Left ventricle myocardium inferior (tissue), 1 donor: ENCODE measurements around the gene CACNA1C. TPM values are rescaled to one million over a fixed set of nuclear protein-coding genes. Genes with fewer than 3 reads are reported as not detected.

Source experiments
- DNase-seq: peaks from one replicate; pipeline ENCODE4 v3.0.0-alpha.2; 2020
- H3K27ac ChIP-seq: fragments of 200-600 bp; replicated peaks from 2 replicates; pipeline ENCODE4 v1.8.0; 2021
- H3K27me3 ChIP-seq: fragments of 200-600 bp; 2 replicates; pipeline ENCODE4 v1.8.0; 2021; ENCODE audit warnings: low read depth
- H3K36me3 ChIP-seq: fragments of 200-600 bp; 2 replicates; pipeline ENCODE4 v1.8.0; 2021
- H3K4me1 ChIP-seq: fragments of 200-600 bp; 2 replicates; pipeline ENCODE4 v1.8.0; 2021
- H3K4me3 ChIP-seq: fragments of 200-600 bp; 2 replicates; pipeline ENCODE4 v1.8.0; 2021; ENCODE audit warnings: mild to moderate bottlenecking, moderate library complexity
- H3K9me3 ChIP-seq: fragments of 200-600 bp; replicated peaks from 2 replicates; pipeline ENCODE4 v1.8.0; 2021
- CTCF ChIP-seq: fragments of 200-600 bp; IDR thresholded peaks from 2 replicates; pipeline ENCODE4 v1.8.0; 2021; ENCODE audit warnings: antibody characterized with exemption, mild to moderate bottlenecking, borderline replicate concordance
- intact Hi-C: fragments of 100-400 bp; cut with micrococcal nuclease; formaldehyde crosslinking; loops from one replicate; pipeline ENCODE4 v1.11.0; 2022
- total RNA-seq: library from RNA; stranded (reverse); fragmentation: NEBNext Ultra II Directional; extraction: Animal tissue kit (Norgen Biotek cat#: 25700); gene quantifications from one replicate; pipeline ENCODE4 v1.2.1, GENCODE V29; 2021
- donor health status: DM: no; HTN: yes; CAD: no; lungs with severe emphysema.

CACNA1C gene
- total RNA-seq, 1 donor from 2014 or later, result 137 TPM

GRCh38 chr12:2513141-2514037, 460.6 kb downstream of the CACNA1C start:
- no peak for TF ChIP-seq CTCF
- no peaks in the 10 kb centered on the region for H3K27me3 ChIP-seq
- H3K36me3 ChIP-seq, result peaks cover 42% of the 10 kb centered on the region
- H3K27ac ChIP-seq, result no peak overlapping the region
- no peak for DNase-seq
- peaks cover 22% of the 10 kb centered on the region for H3K4me1 ChIP-seq
- intact Hi-C loops, result no loop called here
- H3K4me3 ChIP-seq, result no peak overlapping the region
- no peaks in the 10 kb centered on the region for H3K9me3 ChIP-seq

- peaks cover 16% of the 10 kb centered on the region for H3K4me1 ChIP-seq
- H3K27ac ChIP-seq, result no peak overlapping the region
- H3K9me3 ChIP-seq, result no peaks in the 10 kb centered on the region
- intact Hi-C loops, result no loop called here
- H3K27me3 ChIP-seq, result no peaks in the 10 kb centered on the region
- no peak for TF ChIP-seq CTCF
- H3K36me3 ChIP-seq, result peaks cover 46% of the 10 kb centered on the region
- DNase-seq, result no peak
- no peak overlapping the region for H3K4me3 ChIP-seq
Measured at GRCh38 chr12:2514038-2514340, 461.2 kb downstream of the CACNA1C start.

GRCh38 chr12:2520722-2521246, 468.0 kb downstream of the CACNA1C start:
- Histone ChIP-seq H3K27ac (no peak overlapping the region), H3K36me3 (peaks cover 60% of the 10 kb centered on the region), H3K27me3 (no peaks in the 10 kb centered on the region), H3K4me3 (no peak overlapping the region), H3K4me1 (peaks cover 26% of the 10 kb centered on the region), H3K9me3 (no peaks in the 10 kb centered on the region)
- intact Hi-C loops, result no loop called here
- DNase-seq, result no peak
- no peak for TF ChIP-seq CTCF

GRCh38 chr12:2523317-2523716, 470.5 kb downstream of the CACNA1C start:
- no peaks in the 10 kb centered on the region for H3K9me3 ChIP-seq

GRCh38 chr12:2523844-2524243, 471.1 kb downstream of the CACNA1C start:
- Histone ChIP-seq H3K9me3 (no peaks in the 10 kb centered on the region), H3K27ac (no peak overlapping the region), H3K4me3 (no peak overlapping the region), H3K4me1 (peaks cover 55% of the 10 kb centered on the region), H3K36me3 (peaks cover 59% of the 10 kb centered on the region), H3K27me3 (no peaks in the 10 kb centered on the region)
- intact Hi-C loops, result no loop called here
- DNase-seq, result no peak
- no peak for TF ChIP-seq CTCF

More at GRCh38 chr12:2523317-2523716, 470.5 kb downstream of the CACNA1C start:
- peaks cover 50% of the 10 kb centered on the region for H3K4me1 ChIP-seq
- intact Hi-C loops, result no loop called here
- no peak for DNase-seq
- H3K36me3 ChIP-seq, result peaks cover 58% of the 10 kb centered on the region
- no peak overlapping the region for H3K4me3 ChIP-seq
- no peaks in the 10 kb centered on the region for H3K27me3 ChIP-seq
- H3K27ac ChIP-seq, result no peak overlapping the region
- no peak for TF ChIP-seq CTCF
